Thyroid gland (tissue), 4 donors: ENCODE measurements around the gene MTREX. TPM values are rescaled to one million over a fixed set of nuclear protein-coding genes. Genes with fewer than 3 reads are reported as not detected.

Source experiments
- DNase-seq, 2 donors: peaks; one replicate each; pipeline ENCODE4 v3.0.0-alpha.2; 2019
- H3K27ac ChIP-seq, 3 donors: fragments of 200-600 bp; sonication (generic); 1 replicate in 2 of 3; 2 replicates in 1 of 3; pipeline ENCODE4 v1.5.1; 2016 to 2019; ENCODE audit warnings: mild to moderate bottlenecking in 1 of 3, moderate library complexity in 1 of 3
- H3K27me3 ChIP-seq: fragments of 200-600 bp; sonication (generic); one replicate; pipeline ENCODE4 v1.5.1; 2019
- H3K36me3 ChIP-seq, 2 donors: fragments of 200-600 bp; sonication (generic); one replicate each; pipeline ENCODE4 v1.5.1; 2016 to 2019
- H3K4me1 ChIP-seq, 2 donors: fragments of 200-600 bp; sonication (generic); one replicate each; pipeline ENCODE4 v1.5.1; 2017 to 2019
- H3K4me3 ChIP-seq, 3 donors: fragments of 200-600 bp; sonication (generic); replicated peaks in 1 of 3; 1 replicate in 2 of 3; 2 replicates in 1 of 3; pipeline ENCODE4 v1.5.1; 2016; ENCODE audit warnings: mild to moderate bottlenecking in 1 of 3
- H3K9me3 ChIP-seq: fragments of 200-600 bp; sonication (generic); one replicate; pipeline ENCODE4 v1.5.1; 2017
- CTCF ChIP-seq, 6 experiments: fragments of 200-600 bp in 3 of 6; fragments of 450-650 bp in 3 of 6; sonication (generic) in 3 of 6; IDR thresholded peaks; one replicate each; pipeline ENCODE4 v1.5.1; 2016 to 2019; ENCODE audit warnings: antibody characterized with exemption in 6 of 6, mild to moderate bottlenecking in 2 of 6, inconsistent platforms in 1 of 6, moderate library complexity in 1 of 6
- POLR2A ChIP-seq, 2 donors: fragments of 450-650 bp; IDR thresholded peaks; one replicate each; pipeline ENCODE4 v1.6.1; 2017; ENCODE audit warnings: antibody characterized with exemption in 2 of 2, mild to moderate bottlenecking in 2 of 2, moderate library complexity in 1 of 2
- WGBS, 2 donors: methylation state at CpG; one replicate each; pipeline ENCODE4 v1.1.5; 2017; 5-methylcytosine and 5-hydroxymethylcytosine counted together
- intact Hi-C: fragments of 100-400 bp; cut with DNase I; formaldehyde crosslinking; loops from one replicate; pipeline ENCODE4 v1.15.1; 2023
- total RNA-seq, 4 donors: library from RNA; depleted of rRNA; stranded (reverse); fragments of >200 nt; gene quantifications; one replicate each; pipeline ENCODE4 v1.2.3, GENCODE V29; 2016

The MTREX gene
- total RNA-seq, 4 donors from 2014 or later: 86.3 to 94.4 (median 92.6) TPM

GRCh38 chr5:55384072-55384471, 76.3 kb downstream of the MTREX start:
- intact Hi-C loops: no loop called here
- WGBS, 2 donors: 93 to 97% methylated on average over 2 of the region's 2 CpGs

GRCh38 chr5:55385227-55385626, 77.4 kb downstream of the MTREX start:
- peaks cover 0 to 2% of the 10 kb centered on the region in 2 donors for H3K36me3 ChIP-seq
- TF ChIP-seq CTCF (IDR thresholded peaks at IDR 0.05): no peak
- no peak for TF ChIP-seq POLR2A (IDR thresholded peaks at IDR 0.05)
- peaks cover 0 to 7% of the 10 kb centered on the region in 2 donors for H3K4me1 ChIP-seq
- intact Hi-C loops: no loop called here
- no peaks in the 10 kb centered on the region for H3K27me3 ChIP-seq
- no peak for DNase-seq
- H3K4me3 ChIP-seq: no peak overlapping the region
- WGBS, 2 donors: 100% methylated on average over 1 of the region's 1 CpG
- H3K9me3 ChIP-seq: no peaks in the 10 kb centered on the region
- H3K27ac ChIP-seq: no peak overlapping the region

More at GRCh38 chr5:55384072-55384471, 76.3 kb downstream of the MTREX start:
- DNase-seq: no peak
- no peak for TF ChIP-seq CTCF (IDR thresholded peaks at IDR 0.05)
- no peak for TF ChIP-seq POLR2A (IDR thresholded peaks at IDR 0.05)
- Histone ChIP-seq H3K9me3 (no peaks in the 10 kb centered on the region), H3K27ac (no peak overlapping the region), H3K36me3 (no peaks in the 10 kb centered on the region), H3K4me1 (peaks cover 0 to 7% of the 10 kb centered on the region in 2 donors), H3K4me3 (no peak overlapping the region), H3K27me3 (no peaks in the 10 kb centered on the region)

- Histone ChIP-seq H3K27ac (no peak overlapping the region), H3K9me3 (no peaks in the 10 kb centered on the region), H3K4me1 (peaks cover 0 to 7% of the 10 kb centered on the region in 2 donors), H3K27me3 (no peaks in the 10 kb centered on the region), H3K4me3 (no peak overlapping the region), H3K36me3 (peaks cover 0 to 2% of the 10 kb centered on the region in 2 donors)
- TF ChIP-seq CTCF (IDR thresholded peaks at IDR 0.05): no peak
- no peak for TF ChIP-seq POLR2A (IDR thresholded peaks at IDR 0.05)
- intact Hi-C loops: no loop called here
- 81 to 86% methylated on average over 3 of the region's 3 CpGs for WGBS, 2 donors
- no peak for DNase-seq
Measured at GRCh38 chr5:55385846-55386245, 78.1 kb downstream of the MTREX start.

- WGBS, 2 donors: 97% methylated on average over 1 of the region's 1 CpG
Measured at GRCh38 chr5:55386356-55386755, 78.6 kb downstream of the MTREX start.

GRCh38 chr5:55387865-55388264, 80.1 kb downstream of the MTREX start:
- peaks cover 0 to 5% of the 10 kb centered on the region in 2 donors for H3K36me3 ChIP-seq
- TF ChIP-seq CTCF (IDR thresholded peaks at IDR 0.05) (no peak), POLR2A (IDR thresholded peaks at IDR 0.05) (no peak)

More at GRCh38 chr5:55386356-55386755, 78.6 kb downstream of the MTREX start:
- Histone ChIP-seq H3K27ac (no peak overlapping the region), H3K4me3 (no peak overlapping the region), H3K27me3 (no peaks in the 10 kb centered on the region), H3K9me3 (no peaks in the 10 kb centered on the region), H3K36me3 (peaks cover 0 to 2% of the 10 kb centered on the region in 2 donors), H3K4me1 (peaks cover 0 to 7% of the 10 kb centered on the region in 2 donors)
- intact Hi-C loops: no loop called here
- no peak for DNase-seq
- TF ChIP-seq CTCF (IDR thresholded peaks at IDR 0.05) (no peak), POLR2A (IDR thresholded peaks at IDR 0.05) (no peak)

More at GRCh38 chr5:55387865-55388264, 80.1 kb downstream of the MTREX start:
- Histone ChIP-seq H3K4me1 (peaks cover 0 to 7% of the 10 kb centered on the region in 2 donors), H3K27ac (peak overlapping the region in 1 of 3 donors; percentile 7), H3K4me3 (no peak overlapping the region), H3K9me3 (no peaks in the 10 kb centered on the region), H3K27me3 (no peaks in the 10 kb centered on the region)
- intact Hi-C loops: no loop called here
- peak in 1 of 2 donors; percentile 6 for DNase-seq
- WGBS, 2 donors: 67 to 71% methylated on average over 2 of the region's 2 CpGs
